ENCODE measurements around the gene ATRAID.
"Not testable (repeated sequence)": the region's sequence is repeated elsewhere in the genome, so short reads cannot be mapped to it uniquely, and the experiment has no call there.

Gene ATRAID

GRCh38 chr2:27191070-27191829, 20.6 kb upstream of the ATRAID start:
- no peak overlapping the region for H3K4me3 ChIP-seq (ENCODE audit: low read depth, low read length)

DNA sequence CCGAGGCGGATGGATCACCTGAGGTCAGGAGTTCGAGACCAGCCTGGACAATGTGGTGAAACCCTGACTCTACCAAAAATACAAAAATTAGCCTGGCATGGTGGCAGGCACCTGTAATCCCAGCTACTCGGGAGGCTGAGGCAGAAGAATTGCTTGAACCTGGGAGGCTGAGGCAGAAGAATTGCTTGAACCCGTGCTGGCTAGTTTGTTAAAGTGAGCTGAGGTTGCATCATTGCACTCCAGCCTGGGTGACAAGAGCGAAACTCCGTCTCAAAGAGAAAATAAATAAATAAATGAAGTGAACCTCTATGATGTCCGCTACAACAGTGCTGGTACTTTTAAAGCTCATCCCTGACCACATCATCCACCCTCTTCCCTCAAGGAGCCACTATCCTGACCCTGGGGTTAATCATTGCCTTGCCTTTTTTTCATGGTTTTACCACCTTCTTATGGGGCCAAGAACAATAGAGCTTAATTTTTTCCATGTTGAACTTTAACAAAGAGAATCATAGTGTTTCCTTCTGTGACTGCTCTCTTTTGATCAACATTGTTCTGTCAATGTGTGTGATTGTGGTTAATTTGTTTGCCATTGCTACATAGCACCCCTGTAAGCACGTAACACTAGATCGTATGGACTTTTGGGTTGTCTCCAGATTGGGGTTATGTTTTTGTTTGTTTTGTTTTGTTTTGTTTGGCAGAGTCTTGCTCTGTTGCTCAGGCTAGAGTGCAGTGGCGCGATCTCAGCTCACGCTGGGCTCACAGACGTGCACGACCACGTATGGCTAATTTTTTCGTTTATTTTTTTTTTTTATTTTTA, 17.1 kb upstream of the ATRAID start:
- H3K4me3 ChIP-seq (ENCODE audit: low read depth, low read length): no peak overlapping the region

- H3K4me3 ChIP-seq (ENCODE audit: low read depth, low read length): not testable (repeated sequence)
These were observed 16.0 kb upstream of the ATRAID start for GRCh38 chr2:27195799-27196198.

- H3K4me3 ChIP-seq (ENCODE audit: low read depth, low read length): not testable (repeated sequence)
These were observed 13.8 kb upstream of the ATRAID start for GRCh38 chr2:27198068-27198467.

DNA sequence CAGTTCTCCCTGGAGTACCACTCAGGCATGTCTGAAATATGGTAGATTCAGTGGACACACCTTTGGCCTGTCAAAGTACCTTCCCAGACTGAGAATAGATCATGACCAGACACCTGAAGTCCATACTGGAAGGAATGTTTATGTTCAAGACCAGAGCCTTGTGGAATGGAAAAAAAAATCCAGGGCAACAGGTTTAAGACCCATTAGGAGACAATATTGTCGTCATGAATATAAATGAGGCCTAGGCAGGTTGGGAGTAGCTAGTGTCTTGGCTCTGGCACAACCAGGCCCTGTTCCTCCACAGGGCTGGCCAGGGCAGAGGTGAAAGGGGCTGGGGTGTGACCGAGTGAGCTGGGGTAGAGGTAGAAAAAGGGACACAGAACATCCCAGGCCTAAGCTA, 13.2 kb upstream of the ATRAID start:
- H3K4me3 ChIP-seq (ENCODE audit: low read depth, low read length): no peak overlapping the region

GRCh38 chr2:27199241-27199640, 12.6 kb upstream of the ATRAID start:
- no peak overlapping the region for H3K4me3 ChIP-seq (ENCODE audit: low read depth, low read length)

- H3K4me3 ChIP-seq (ENCODE audit: low read depth, low read length): no peak overlapping the region
These were observed 10.2 kb upstream of the ATRAID start for GRCh38 chr2:27201675-27202074.

GRCh38 chr2:27202854-27203253, 9.0 kb upstream of the ATRAID start:
- H3K4me3 ChIP-seq (ENCODE audit: low read depth, low read length): no peak overlapping the region

GRCh38 chr2:27203741-27204140, 8.1 kb upstream of the ATRAID start:
- no peak overlapping the region for H3K4me3 ChIP-seq (ENCODE audit: low read depth, low read length)

DNA sequence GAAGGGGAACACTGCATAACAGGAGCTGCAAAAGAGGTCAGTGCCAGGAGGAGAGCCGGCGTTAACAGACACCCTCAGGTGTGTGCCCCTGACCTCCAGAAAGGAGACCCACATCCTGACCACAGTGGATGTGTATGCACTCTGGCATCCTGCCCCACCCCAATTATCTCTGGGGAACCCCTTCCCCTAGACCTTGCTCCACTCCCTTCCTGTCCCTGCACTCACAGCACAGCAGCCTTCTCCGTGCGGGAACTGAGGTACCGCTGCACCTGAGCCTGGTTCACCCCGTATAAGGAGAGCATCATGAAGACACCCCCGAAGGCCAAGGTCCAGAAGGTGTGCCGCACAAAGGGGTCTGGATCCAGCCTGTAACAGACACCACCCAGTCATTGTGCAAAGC, 7.3 kb upstream of the ATRAID start:
- H3K4me3 ChIP-seq (ENCODE audit: low read depth, low read length): no peak overlapping the region

GRCh38 chr2:27205206-27205605, 6.6 kb upstream of the ATRAID start:
- H3K4me3 ChIP-seq (ENCODE audit: low read depth, low read length): no peak overlapping the region

- no peak overlapping the region for H3K4me3 ChIP-seq (ENCODE audit: low read depth, low read length)
These were observed 5.5 kb upstream of the ATRAID start for GRCh38 chr2:27206346-27206745.

GRCh38 chr2:27208486-27209050, 3.3 kb upstream of the ATRAID start:
- no peak overlapping the region for H3K4me3 ChIP-seq (ENCODE audit: low read depth, low read length)

- H3K4me3 ChIP-seq (ENCODE audit: low read depth, low read length): no peak overlapping the region
These were observed 2.0 kb upstream of the ATRAID start for GRCh38 chr2:27209621-27210401.

DNA sequence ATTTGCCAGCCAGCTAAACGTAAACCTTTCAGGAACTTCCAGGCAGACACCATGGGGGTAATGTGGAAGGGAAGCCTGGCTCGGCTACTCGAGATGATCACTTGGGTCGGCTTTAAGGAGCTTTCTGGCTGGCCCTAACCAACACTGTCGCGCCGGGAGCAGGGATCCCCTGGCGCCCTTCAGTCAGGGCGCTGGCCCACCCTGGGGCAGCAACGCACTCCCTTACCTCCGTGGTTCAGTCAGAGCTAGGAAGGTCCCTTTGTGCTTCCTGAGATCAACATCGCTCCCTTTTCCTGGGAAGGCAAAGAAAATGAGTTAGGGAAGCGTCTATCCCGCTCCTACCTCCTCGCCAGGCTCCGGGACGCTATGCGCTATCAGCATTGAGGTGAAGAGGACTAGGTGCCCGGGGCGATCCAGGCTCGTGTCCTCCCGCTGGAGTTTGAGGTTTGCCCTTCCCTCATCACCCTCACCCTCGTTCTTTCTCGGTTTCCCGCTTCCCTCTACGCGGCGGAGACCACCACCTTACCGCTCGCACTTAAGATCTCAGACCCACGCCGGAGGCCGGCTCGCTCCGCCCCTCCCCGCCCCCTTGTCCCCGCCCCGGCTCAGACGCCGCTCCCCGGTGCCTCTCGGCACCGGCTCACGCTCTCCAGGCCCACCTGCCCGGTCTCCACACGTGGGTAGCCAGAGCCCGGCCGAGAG, 449 bp upstream of the ATRAID start:
- H3K4me3 ChIP-seq (ENCODE audit: low read depth, low read length): peak overlapping the region; percentile 90

- peak overlapping the region; percentile 97 for H3K4me3 ChIP-seq (ENCODE audit: low read depth, low read length)
These were observed 1.0 kb downstream of the ATRAID start for GRCh38 chr2:27212626-27213471.

- no peak overlapping the region for H3K4me3 ChIP-seq (ENCODE audit: low read depth, low read length)
These were observed 3.1 kb downstream of the ATRAID start for GRCh38 chr2:27214941-27215340.

DNA sequence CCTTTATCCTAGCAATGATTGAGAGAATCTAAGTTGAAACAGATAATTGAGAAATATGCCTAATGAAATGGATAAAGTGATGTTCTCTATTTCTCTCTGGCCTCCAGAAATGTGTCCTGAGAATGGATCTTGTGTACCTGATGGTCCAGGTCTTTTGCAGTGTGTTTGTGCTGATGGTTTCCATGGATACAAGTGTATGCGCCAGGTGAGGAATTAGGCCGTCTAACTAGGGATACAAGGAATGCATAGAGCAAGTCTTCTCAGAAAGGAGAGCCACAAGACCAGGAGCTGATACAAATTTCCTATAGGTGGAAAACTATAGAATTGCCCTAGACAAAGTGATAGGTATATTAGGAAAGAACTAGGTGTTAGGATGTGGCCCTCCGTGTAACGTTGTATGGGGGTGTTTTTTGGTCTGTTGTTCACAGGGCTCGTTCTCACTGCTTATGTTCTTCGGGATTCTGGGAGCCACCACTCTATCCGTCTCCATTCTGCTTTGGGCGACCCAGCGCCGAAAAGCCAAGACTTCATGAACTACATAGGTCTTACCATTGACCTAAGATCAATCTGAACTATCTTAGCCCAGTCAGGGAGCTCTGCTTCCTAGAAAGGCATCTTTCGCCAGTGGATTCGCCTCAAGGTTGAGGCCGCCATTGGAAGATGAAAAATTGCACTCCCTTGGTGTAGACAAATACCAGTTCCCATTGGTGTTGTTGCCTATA, 4.7 kb downstream of the ATRAID start:
- no peak overlapping the region for H3K4me3 ChIP-seq (ENCODE audit: low read depth, low read length)
